Measurements from ENCODE around the gene KRT222.

Gene KRT222

DNA sequence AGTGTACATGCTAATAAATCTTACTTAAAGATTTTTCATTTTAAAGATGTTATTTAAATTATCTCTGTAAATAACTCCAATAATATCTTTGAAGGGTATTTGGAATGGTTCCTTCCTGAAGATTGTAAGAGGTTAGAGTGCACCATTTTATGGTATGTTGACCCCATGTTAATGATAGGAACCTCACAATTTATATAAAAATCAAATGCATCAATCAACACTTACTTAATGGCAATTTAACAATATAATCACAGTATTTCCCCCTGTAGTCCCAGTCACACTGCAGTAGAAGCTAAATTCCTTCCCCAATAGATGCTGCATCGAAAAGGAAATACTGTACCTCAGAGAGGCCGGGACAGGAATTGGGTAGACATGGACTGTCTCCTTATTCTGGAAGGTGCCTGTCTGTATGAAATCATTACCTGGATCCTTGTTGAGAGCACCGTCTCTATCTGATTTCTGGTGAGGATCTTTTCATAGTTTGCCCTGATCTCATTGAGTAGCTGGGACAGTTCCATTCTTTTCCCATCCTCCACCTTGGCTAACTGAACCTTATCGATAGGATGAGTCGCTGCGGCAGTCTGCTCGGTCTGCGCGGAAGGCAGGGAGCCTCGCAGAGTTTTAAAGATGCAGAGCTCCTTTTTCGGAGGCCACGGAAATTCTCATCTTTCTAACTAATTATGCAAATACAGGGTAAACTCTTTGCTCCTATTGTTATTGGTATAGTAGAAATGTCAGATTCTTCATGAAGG is at the start of gene KRT222:
KRT222 (minus strand) TSS at position 596 of the 752 bp plus-strand sequence; CDS start at position 518, 78 bp downstream.
- DNase-seq (ENCODE audit: low read depth), result no peak

DNA sequence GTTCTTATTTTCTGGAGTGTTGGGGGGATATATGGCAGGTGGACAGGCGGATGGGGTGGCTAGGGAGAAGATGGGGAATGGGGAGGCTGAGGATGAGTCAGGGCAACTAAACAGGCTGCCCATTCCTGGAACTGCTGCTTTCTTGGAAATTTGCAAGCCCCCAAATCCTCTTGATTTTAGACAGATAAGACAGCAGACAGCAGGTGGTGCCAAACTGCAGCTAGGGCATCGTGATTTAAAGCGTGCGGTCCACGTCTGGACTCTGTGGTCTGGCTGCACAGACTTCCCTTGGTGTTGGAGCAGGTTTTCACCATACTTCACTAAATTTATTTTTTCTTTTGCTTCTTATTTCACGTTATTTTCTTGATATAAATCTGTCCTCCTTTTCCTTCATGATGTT is 49.5 kb upstream of the KRT222 start:
- no peak for DNase-seq (ENCODE audit: low read depth)

DNA sequence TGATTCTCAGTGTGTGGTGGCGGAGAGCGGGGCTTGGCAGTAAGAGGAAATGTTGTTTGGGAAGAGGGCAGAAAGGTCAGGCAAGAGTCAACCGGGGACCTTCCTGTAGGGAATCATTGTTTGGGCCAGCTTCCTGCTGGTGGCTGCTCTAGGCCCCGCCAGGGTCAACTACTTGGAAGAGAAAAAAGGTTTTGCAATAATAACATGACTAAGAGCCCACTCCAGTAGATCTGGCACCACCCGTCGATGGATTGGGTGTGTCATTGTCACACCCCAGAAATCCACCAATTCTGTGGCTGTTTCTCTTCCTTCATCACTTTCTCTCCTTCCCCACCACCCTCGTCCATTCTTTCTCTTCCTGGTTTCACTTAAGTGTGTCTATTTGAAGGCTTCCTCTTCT is 42.8 kb upstream of the KRT222 start:
- DNase-seq (ENCODE audit: low read depth), result no peak

DNA sequence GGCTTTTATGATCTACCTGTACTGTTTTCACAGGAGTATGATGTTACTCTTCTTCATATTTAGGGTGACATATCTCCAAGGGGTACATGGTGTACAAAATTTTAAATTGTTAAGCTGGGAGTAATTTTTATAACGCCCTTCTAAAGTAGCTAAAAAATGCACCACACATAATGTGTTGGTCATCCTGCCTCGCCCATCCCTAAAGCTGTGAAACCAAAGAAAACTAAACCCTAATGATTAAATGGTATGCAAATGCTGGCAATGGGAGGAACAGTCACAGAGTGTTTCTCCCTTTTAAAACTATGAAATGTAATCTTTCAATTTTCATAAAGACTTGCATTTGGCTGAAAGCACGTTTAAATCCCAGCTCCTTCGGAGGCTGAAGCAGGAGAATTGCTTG is 40.6 kb upstream of the KRT222 start:
- no peak for DNase-seq (ENCODE audit: low read depth)

DNA sequence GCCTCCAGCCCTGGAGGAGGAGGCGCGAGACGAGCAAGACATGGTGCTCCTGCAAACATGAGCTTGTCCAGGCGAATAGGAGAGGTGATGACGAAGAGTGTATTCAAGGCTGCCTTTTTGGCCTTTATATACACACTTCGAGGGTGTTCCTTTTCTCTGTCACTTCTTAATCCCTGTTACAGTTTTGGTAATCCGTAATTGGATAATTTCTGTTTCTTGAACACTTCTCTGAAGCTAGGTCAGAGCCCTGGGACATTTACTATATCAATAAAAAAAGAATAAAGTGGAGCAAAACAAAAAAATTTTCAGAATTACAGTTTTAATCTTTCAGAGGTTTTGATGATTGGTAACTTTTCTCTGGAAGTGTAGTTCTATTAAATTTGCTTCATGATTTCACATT is 38.7 kb upstream of the KRT222 start, which contains the start of gene KRT24:
KRT24 (minus strand) TSS at position 101 of the 400 bp plus-strand sequence; CDS start at position 42, 59 bp downstream.
- no peak for DNase-seq (ENCODE audit: low read depth)

DNA sequence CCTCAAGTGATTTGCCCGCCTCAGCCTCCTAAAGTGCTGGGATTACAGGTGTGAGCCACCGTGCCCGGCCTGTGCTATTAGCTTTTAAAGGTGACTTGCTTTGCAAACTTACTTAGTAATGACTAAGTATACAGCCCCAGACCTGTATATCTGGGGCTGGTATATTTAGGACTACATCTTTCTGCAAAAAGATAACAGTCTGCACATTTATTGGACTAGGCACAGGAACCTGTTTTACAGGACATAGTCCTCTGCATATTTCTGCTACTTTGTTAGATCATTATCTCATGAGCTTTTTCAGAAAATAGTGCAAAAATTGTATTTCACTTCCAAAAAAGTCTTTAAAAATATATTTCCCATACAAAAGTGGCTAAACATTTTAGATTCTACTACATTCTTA is 37.3 kb upstream of the KRT222 start:
- DNase-seq (ENCODE audit: low read depth), result no peak

DNA sequence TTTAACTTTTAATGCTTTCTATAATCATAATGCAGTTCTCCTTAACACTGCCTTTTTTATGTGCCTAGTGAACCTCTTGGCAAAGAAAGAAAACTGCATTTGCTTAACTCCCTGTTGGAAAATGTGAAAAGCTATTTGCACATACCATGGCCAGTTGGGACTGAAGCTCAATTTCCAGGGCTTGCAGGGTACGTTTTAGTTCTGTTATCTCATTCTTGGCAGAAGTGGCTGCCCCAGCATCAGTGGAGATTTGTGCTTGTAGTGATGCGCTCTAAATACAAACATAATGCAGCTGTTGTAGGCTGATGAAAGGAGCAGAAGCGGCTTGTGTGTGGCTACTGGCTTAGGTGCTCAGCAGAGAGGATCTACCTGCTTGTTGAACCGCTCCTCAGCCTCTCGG is 34.9 kb upstream of the KRT222 start:
- DNase-seq (ENCODE audit: low read depth), result no peak

DNA sequence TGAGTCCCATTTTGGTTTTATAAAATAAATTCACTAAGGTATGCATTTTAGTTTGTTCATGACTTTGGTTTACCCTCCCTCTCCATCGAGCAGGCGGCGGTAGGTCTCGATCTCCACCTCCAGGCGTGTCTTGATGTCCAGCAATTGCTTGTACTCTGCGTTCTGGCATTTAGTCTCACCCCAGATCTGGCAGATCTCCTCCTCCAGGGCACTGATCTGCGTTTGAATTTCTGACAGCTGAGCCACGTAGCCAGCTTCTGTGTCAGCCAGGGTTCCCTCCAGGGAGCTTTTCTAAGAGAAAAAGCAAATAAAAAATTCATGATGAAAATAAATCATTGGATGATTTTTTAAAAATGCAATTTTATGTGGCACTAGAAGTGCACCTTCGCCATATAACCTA is 34.4 kb upstream of the KRT222 start:
- DNase-seq (ENCODE audit: low read depth), result no peak

DNA sequence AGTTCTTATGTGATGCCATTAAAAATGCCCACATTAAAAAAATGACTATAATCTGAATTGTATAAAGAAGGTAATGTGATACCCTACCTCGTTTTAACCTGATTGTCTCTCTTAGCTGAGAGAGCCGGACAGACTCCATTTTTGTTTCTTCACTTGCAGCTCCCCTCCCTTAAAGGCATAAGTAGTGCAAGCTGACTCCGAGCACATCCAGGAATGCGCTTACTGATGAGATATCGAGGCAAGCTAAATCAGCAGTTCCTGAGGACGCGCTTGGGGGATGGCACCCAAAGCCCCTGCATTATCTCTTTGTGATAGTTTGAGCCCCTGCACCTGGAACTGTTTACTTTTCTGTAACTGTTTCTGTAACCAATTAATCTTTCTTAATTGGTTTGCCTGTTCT is 32.3 kb upstream of the KRT222 start:
- DNase-seq (ENCODE audit: low read depth), result no peak

DNA sequence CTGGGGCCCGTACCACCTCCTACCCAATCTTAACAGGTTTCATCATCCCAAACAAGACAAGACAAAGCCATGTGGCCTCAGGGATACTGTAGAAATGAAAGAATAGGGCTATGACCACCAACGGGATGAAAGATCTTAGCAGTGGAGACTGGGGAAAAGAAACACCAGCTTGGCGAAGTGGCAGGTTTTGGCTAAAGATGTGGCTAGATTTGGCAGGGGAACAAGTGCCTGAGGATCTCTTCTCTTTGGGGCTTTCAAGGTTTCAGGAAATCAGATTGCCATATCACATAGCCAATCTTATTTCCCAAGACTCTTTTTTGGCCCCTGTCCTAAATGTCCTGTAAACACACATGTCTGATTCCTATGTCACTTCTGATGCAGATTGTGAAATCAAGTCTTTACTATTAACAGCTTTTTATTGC is 31.7 kb upstream of the KRT222 start:
- no peak for DNase-seq (ENCODE audit: low read depth)

DNA sequence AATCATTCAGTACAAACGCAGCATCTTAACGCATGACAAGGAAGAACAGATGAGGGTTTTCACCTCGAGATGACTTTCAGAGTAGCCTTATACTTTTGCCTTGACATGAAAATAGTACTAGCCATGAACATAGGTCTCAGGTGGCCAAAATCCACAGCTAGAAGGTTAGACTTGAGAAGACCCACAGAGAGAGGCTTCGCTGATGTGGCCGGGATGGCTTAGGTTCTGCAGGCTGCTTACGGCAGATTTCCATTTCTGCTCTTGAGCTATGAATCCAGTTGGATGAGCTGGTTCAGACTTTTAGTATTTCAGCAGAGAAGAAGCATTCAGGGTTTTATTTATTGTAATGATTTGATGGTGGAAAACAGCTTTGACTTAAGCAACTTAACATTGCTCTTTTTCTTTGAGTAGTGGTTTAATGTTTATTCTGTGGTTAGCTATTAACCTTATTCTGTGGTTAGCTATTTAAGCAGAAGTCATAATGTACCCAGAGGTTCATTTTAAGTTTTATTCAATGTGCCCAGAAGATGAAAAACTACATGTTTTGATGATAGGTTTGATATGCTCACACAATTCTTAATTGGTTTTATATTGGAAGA is 31.0 kb upstream of the KRT222 start:
- no peak for DNase-seq (ENCODE audit: low read depth)

DNA sequence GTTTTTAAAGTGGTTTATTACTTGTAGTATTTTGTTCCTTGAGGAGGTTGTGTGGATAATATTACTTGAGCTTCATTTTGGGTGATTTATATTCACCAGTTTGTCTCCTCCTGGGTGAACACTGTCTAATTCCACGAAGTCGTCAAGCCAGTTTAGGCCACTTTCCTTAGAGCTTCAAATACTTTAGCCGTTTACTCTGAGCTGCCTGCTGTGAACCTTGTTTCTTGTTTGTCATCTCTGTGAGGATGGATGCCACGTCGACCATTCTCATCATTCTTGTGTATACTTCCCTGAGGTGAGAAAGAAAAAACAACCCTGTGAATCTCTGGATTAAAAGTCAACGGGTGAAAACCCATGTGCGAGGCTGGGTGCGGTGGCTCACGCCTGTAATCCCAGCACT is 29.6 kb upstream of the KRT222 start:
- DNase-seq (ENCODE audit: low read depth), result no peak

DNA sequence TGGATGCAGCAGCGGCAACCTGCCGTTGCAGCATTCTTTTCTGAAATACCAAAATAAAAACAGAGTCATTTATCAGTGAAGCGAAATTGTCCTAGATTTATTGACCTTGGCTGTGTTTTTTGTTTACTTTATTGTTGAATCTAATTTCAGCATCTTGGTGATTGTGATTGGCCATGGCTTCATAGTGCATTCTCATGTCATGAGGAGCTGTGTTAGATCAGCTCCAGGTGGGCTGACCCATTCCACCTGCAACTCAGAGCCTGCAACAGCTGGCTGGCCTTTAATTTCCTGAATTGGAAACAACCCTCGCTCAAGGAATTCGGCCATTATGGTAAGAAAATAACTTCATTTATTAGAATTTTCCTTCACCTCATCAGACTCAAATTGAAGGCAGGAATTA is 22.1 kb upstream of the KRT222 start:
- no peak for DNase-seq (ENCODE audit: low read depth)

DNA sequence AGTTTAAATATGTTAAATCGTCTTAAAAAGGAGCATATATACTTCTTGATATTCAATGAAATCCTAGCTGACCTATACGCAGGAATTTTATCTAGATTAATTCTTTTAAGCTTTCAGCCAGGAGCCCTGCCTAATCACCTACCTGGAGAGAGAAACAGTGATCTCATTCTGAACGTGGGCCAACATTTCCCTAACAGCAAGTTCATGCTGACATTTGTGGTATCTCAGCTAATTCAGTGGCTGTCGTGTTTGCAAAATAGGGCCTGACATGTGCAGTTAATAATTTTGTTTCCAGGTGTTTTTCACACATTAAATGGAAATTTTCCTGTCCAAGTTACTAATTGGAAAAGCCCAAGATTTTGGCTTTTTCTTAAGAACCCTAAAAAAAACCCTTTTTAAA is 21.2 kb upstream of the KRT222 start:
- no peak for DNase-seq (ENCODE audit: low read depth)

DNA sequence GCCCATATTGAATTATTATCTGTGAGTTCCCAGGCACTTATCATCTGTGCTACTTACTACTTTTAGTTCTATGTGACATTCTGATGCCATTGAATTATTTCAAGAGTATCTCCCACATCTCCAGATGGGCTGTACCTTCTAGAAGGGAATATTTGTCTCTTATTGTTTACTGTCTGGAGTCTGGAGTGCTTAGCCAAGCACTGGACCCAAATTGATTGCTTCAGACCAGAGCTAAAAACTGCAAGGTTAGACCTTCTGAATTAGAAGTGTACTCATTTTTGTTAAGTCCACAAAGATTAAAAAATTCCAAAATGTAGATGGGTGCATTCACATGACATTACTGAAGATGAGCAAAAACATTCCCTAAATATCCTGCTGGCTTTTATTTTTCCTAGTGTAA is 16.0 kb upstream of the KRT222 start:
- no peak for DNase-seq (ENCODE audit: low read depth)

DNA sequence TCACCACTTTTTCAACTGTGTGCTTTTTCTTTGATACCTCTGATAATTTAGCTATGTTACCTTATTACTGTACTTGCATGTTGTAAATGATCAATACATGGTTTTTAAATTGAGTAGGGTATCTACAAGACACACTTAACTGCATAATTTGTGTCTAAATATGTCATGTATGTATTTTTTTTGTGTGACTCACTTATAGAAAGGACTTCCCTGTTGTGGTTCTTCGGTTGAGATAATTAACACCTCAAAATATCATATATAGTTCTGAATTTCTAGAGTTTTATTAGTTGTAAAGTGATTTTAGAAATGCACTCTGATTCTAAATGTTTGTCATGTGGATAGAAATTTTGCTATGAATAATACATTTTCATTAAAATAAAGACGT is 14.5 kb upstream of the KRT222 start:
- DNase-seq (ENCODE audit: low read depth), result no peak

DNA sequence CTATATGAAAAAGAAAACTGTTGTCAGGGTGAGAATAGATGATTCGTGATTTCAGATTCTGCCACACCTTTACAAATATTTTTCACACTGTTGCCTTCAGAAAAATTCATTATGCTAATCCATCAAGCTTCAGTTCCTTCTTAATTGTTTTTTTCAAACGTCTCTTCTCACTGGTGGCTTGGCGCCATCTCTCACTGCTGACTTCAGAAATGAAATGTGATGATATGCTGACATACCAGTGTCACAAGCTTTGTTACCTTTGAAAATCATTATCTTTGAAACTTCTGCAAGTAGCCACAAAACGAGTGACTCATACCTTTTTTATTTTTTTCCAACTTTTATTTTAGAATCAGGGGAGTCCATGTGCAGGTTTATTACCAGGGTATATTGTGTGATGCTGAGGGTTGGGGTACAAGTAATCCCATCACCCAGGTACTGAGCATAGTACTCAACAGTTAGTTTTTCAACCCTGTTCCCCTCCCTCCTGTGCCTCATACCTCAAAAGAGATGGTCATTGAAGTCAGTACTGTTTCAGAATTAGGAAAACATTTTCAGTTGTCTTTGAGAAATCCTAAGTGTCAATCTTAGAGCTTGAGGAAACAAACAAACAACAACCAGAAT is 14.0 kb upstream of the KRT222 start:
- no peak for DNase-seq (ENCODE audit: low read depth)

DNA sequence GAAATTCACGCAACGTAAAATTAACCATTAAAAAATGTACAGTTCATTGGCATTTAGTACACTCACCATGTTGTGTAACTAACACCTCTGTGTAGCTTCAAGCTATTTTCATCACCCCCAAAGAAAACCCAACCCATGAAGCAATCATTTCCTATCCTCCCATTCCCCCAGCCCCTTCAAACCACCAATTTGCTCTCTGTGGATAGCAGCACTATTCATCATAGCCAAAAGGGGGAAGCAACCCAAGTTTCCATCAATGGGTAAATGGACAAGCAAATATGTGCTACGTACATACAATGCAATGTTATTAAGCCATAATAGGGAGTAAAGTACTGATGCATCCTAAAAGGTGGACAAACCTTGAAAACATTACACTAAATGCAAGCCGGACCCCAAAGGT is 10.9 kb upstream of the KRT222 start:
- no peak for DNase-seq (ENCODE audit: low read depth)

DNA sequence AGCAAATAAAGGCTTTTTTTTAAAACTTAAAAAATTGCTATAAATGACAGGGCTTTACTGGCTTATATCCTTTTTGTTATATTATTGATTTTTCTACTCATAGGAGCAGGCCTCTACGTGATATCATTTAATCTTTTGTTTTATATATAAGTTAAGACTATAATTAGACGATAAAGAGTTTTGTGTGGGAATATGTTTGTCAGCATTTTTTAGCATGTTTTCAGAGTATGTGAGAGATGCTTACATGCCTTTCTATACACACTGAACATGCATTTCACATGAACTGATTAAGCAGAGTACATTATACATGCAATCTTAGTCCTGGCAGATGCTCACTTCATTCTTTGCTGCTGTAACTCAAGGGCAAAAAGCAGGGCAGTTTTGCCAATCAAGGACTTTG is 7.7 kb upstream of the KRT222 start:
- DNase-seq (ENCODE audit: low read depth), result no peak

DNA sequence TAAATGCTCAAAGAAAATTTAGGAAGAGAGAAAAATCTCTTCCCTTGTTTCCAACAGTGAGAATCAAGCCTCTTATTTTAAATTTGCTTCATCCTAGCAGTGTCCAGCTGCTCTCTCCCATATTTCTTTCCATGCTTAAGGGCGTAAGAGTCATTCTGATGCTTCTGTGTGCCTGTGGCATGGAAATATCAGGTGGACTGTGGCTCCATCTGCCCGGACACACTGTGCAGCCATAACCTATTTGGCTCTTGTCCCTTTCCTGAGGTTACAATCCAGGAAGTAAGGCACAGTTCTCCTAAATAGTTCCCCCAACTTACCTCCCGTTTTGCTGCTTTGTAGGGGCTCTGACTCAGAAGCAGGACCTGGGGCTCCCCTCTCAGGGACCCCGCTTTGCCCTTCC is 6.3 kb upstream of the KRT222 start:
- no peak for DNase-seq (ENCODE audit: low read depth)

DNA sequence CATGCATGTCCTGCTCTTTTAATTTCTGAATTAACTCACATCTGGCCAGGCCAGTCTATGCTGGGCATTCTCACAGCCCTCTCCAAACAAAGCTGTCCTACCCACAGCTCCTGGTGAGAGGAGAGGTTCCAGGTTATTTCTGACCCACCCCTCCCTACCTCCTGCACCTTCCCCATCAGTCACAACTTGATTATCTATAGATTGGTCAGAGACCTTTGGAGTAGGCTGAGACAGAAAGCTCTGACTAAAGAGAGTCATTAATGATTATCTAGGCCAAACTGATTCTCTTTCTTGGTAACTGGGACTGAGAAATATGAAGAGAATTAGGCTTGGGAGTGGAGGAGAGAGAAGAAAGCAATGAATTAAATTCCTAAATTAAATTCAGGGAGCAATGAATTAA is 1.4 kb upstream of the KRT222 start:
- no peak for DNase-seq (ENCODE audit: low read depth)

DNA sequence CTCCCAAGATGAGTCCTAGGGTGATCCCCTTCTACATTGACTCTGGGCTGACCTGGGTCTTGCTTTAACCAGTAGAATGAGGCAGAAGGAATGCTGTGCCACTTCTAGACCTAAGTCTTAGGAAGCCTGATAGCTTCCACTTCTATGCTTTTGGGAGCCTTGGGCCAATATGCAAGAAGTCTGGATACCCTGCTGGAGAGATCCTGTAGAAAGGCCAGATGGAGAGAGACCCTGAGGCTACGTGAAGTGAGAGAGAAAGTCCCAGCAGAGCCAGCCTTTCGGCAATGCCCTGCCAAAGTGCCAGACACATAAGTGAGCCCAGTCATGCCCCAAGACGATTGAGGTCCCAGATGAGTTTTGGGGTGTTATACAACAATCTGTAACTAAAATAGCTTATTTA is 1.7 kb downstream of the KRT222 start:
- DNase-seq (ENCODE audit: low read depth), result no peak

DNA sequence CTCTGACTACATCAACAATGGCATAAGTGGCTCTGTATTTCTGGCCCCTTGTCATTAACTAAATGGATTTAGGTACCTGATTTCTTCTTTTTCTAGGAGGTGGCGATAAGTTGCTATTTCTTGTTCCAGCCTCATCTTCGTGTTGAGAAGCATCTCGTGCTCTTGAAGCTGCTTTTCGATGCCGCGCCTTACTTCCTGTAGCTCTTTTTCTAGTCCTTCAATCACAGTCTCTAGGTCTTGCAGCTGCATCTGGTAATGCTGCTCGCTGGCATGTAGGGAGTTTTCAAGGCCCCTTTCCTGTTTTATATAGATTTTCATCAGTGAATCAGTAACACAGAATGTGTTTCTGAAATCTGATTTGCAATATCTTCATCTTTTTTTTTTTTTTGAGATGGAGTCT is 5.1 kb downstream of the KRT222 start:
- DNase-seq (ENCODE audit: low read depth), result no peak

DNA sequence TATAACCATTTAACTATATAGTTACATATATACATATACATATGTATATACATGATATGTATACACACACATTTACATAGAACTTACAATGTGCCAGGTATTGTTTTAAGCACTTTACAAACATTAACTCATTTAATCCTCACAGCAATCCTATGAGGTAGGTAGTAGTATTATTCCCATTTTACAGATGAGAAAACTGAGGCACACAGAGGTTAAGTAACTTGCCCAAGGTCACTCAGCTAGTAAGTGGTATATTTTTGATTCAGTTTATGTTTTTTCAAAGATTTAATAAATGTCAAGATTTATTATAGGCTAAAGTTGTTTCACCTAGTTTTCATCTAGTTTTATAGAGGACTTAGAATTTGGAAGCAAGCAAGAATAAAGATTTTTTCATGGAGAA is 6.6 kb downstream of the KRT222 start:
- no peak for DNase-seq (ENCODE audit: low read depth)

Data from activated T-cell treated with anti-CD3 and anti-CD28 coated beads for 24 hours (primary cell).